Activated T-helper 1 cell treated with Interleukin-2 at 50 U/mL for 16 hours (primary cell): ENCODE measurements around the gene CHST12.
"Not testable (repeated sequence)": the region's sequence is repeated elsewhere in the genome, so short reads cannot be mapped to it uniquely, and the experiment has no call there.

Experiments
- DNase-seq: peaks from one replicate; pipeline ENCODE4 v3.0.0-alpha.2; 2020; ENCODE audit warnings: low read depth

Gene CHST12

GRCh38 chr7:2378125-2378524, 25.3 kb upstream of the CHST12 start:
- DNase-seq: not testable (repeated sequence)

- no peak for DNase-seq
These were observed 24.2 kb upstream of the CHST12 start for GRCh38 chr7:2379161-2379560.

- DNase-seq: no peak
These were observed 23.5 kb upstream of the CHST12 start for GRCh38 chr7:2379821-2380450.

GRCh38 chr7:2380461-2380860, 22.9 kb upstream of the CHST12 start:
- no peak for DNase-seq

- no peak for DNase-seq
These were observed 22.2 kb upstream of the CHST12 start for GRCh38 chr7:2381227-2381626.

GRCh38 chr7:2381881-2382509, 21.4 kb upstream of the CHST12 start:
- no peak for DNase-seq

GRCh38 chr7:2383543-2384274, 19.7 kb upstream of the CHST12 start:
- no peak for DNase-seq

- DNase-seq: no peak
These were observed 18.8 kb upstream of the CHST12 start for GRCh38 chr7:2384354-2385243.

- DNase-seq: not testable (repeated sequence)
These were observed 17.3 kb upstream of the CHST12 start for GRCh38 chr7:2386122-2386521.

GRCh38 chr7:2386964-2387669, 16.3 kb upstream of the CHST12 start:
- no peak for DNase-seq

- DNase-seq: no peak
These were observed 15.3 kb upstream of the CHST12 start for GRCh38 chr7:2387897-2388636.

GRCh38 chr7:2388637-2388954, 14.8 kb upstream of the CHST12 start:
- no peak for DNase-seq

GRCh38 chr7:2390020-2390816, 13.2 kb upstream of the CHST12 start:
- DNase-seq: not testable (repeated sequence)

GRCh38 chr7:2393706-2394105, 9.7 kb upstream of the CHST12 start:
- no peak for DNase-seq

GRCh38 chr7:2394566-2395082, 8.8 kb upstream of the CHST12 start:
- DNase-seq: no peak

- DNase-seq: no peak
These were observed 4.9 kb upstream of the CHST12 start for GRCh38 chr7:2398506-2398905.

- DNase-seq: no peak
These were observed 3.4 kb upstream of the CHST12 start for GRCh38 chr7:2399848-2400587.

- DNase-seq: no peak
These were observed 761 bp upstream of the CHST12 start for GRCh38 chr7:2402687-2403013.
